GM23338 (cell line): ENCODE measurements around the gene USP24. TPM values are rescaled to one million over a fixed set of nuclear protein-coding genes. Genes with fewer than 3 reads are reported as not detected.

Experiments
- ATAC-seq: fragments of 200-7000 bp; cut with Tn5 transposase; 3 replicates; pipeline ENCODE4 v1.9.1; 2020
- DNase-seq: peaks from one replicate; pipeline ENCODE4 v3.0.0-alpha.2; 2015; ENCODE audit warnings: low spot score
- H2AFZ ChIP-seq: fragments of 200-600 bp; sonication (generic); 2 replicates; pipeline ENCODE4 v1.8.0; 2016; ENCODE audit warnings: antibody characterized with exemption, mild to moderate bottlenecking, moderate library complexity
- H3F3A ChIP-seq: fragments of 200-600 bp; sonication (generic); replicated peaks from 2 replicates; pipeline ENCODE4 v1.8.0; 2017; ENCODE audit warnings: antibody characterized with exemption, mixed run types, low read depth
- H3K27ac ChIP-seq: fragments of 200-600 bp; sonication (generic); 2 replicates; pipeline ENCODE4 v1.6.1; 2016; ENCODE audit warnings: low read depth
- H3K27me3 ChIP-seq: fragments of 200-600 bp; sonication (generic); 2 replicates; pipeline ENCODE4 v1.8.0; 2016; ENCODE audit warnings: mild to moderate bottlenecking, mixed run types, moderate library complexity; ENCODE audit not compliant: insufficient read depth
- H3K36me3 ChIP-seq: fragments of 200-600 bp; sonication (generic); 2 replicates; pipeline ENCODE4 v1.8.0; 2016; ENCODE audit warnings: mild to moderate bottlenecking; ENCODE audit not compliant: insufficient read depth
- H3K4me1 ChIP-seq: fragments of 200-600 bp; sonication (generic); 2 replicates; pipeline ENCODE4 v1.8.0; 2016; ENCODE audit warnings: mild to moderate bottlenecking, moderate library complexity; ENCODE audit not compliant: insufficient read depth
- H3K4me2 ChIP-seq: fragments of 200-600 bp; sonication (generic); 2 replicates; pipeline ENCODE4 v1.7.1; 2017; ENCODE audit warnings: mixed run types
- H3K4me3 ChIP-seq: fragments of 200-600 bp; sonication (generic); 2 replicates; pipeline ENCODE4 v1.6.1; 2016; ENCODE audit warnings: mixed run types
- H3K79me2 ChIP-seq: fragments of 200-600 bp; sonication (generic); replicated peaks from 2 replicates; pipeline ENCODE4 v1.8.0; 2017; ENCODE audit warnings: mild to moderate bottlenecking; ENCODE audit not compliant: insufficient read depth
- H3K9me2 ChIP-seq: fragments of 200-600 bp; sonication (generic); 2 replicates; pipeline ENCODE4 v1.8.0; 2017; ENCODE audit not compliant: insufficient read depth
- H4K20me1 ChIP-seq: fragments of 200-600 bp; sonication (generic); replicated peaks from 2 replicates; pipeline ENCODE4 v1.8.0; 2017; ENCODE audit warnings: mild to moderate bottlenecking; ENCODE audit not compliant: insufficient read depth
- H3K27ac Mint-ChIP-seq: 2 replicates; pipeline ENCODE4 v1.8.0; 2020; ENCODE audit warnings: inconsistent platforms, mild to moderate bottlenecking, moderate library complexity, mixed read lengths
- H3K27me3 Mint-ChIP-seq: 3 replicates; pipeline ENCODE4 v1.8.0; 2022; ENCODE audit warnings: low read depth, mild to moderate bottlenecking, moderate library complexity, mixed read lengths, inconsistent platforms; ENCODE audit not compliant: insufficient read depth, poor library complexity
- H3K36me3 Mint-ChIP-seq: 3 replicates; pipeline ENCODE4 v1.8.0; 2021; ENCODE audit warnings: low read depth, mild to moderate bottlenecking, inconsistent platforms, moderate library complexity, mixed read lengths
- H3K4me1 Mint-ChIP-seq: 3 replicates; pipeline ENCODE4 v1.8.0; 2020; ENCODE audit warnings: mild to moderate bottlenecking, inconsistent platforms, mixed read lengths
- H3K4me3 Mint-ChIP-seq: 3 replicates; pipeline ENCODE4 v1.8.0; 2021; ENCODE audit warnings: moderate library complexity, mild to moderate bottlenecking, inconsistent platforms, mixed read lengths
- H3K9me3 Mint-ChIP-seq: 3 replicates; pipeline ENCODE4 v1.8.0; 2020; ENCODE audit warnings: moderate library complexity, mild to moderate bottlenecking, inconsistent platforms, mixed read lengths
- CREB1 ChIP-seq: fragments of 250-450 bp; sonication (Bioruptor Pico); IDR thresholded peaks from 2 replicates; pipeline ENCODE4 v1.5.0; 2020; ENCODE audit warnings: low read depth, mild to moderate bottlenecking, moderate library complexity
- ETS1 ChIP-seq: IDR thresholded peaks from 2 replicates; pipeline ENCODE4 v1.6.1; 2016; ENCODE audit warnings: antibody characterized with exemption
- EZH2 ChIP-seq: fragments of 200-600 bp; sonication (generic); IDR thresholded peaks from one replicate; pipeline ENCODE4 v1.8.0; 2017; ENCODE audit warnings: antibody characterized with exemption, mild to moderate bottlenecking, low read depth; ENCODE audit not compliant: unreplicated experiment
- EZH2phosphoT487 ChIP-seq: fragments of 200-600 bp; sonication (generic); IDR thresholded peaks from one replicate; pipeline ENCODE4 v1.8.1; 2018; ENCODE audit warnings: antibody characterized with exemption; ENCODE audit not compliant: unreplicated experiment
- JUNB ChIP-seq: IDR thresholded peaks from one replicate; pipeline ENCODE4 v1.6.1; 2016; ENCODE audit warnings: antibody characterized with exemption; ENCODE audit not compliant: unreplicated experiment
- NANOG ChIP-seq: IDR thresholded peaks from 2 replicates; pipeline ENCODE4 v1.6.1; 2016; ENCODE audit warnings: antibody characterized with exemption, borderline replicate concordance
- POLR2AphosphoS5 ChIP-seq: IDR thresholded peaks from 2 replicates; pipeline ENCODE4 v1.6.1; 2016; ENCODE audit warnings: antibody characterized with exemption, low read depth
- STAT1 ChIP-seq: IDR thresholded peaks from one replicate; pipeline ENCODE4 v1.6.1; 2016; ENCODE audit warnings: antibody characterized with exemption; ENCODE audit not compliant: unreplicated experiment
- ZNF114 ChIP-seq: fragments of 250-450 bp; sonication (Bioruptor Pico); IDR thresholded peaks from 2 replicates; pipeline ENCODE4 v1.5.0; 2020; ENCODE audit warnings: mild to moderate bottlenecking, moderate library complexity
- ZNF331 ChIP-seq: fragments of 250-450 bp; sonication (Bioruptor Pico); IDR thresholded peaks from 2 replicates; pipeline ENCODE4 v1.5.0; 2020; ENCODE audit warnings: low read depth, mild to moderate bottlenecking, moderate library complexity
- ZNF462 ChIP-seq: fragments of 250-450 bp; sonication (Bioruptor Pico); IDR thresholded peaks from 2 replicates; pipeline ENCODE4 v1.5.0; 2020; ENCODE audit warnings: mild to moderate bottlenecking, moderate library complexity
- polyA plus RNA-seq: library from polyadenylated mRNA; unstranded; fragments of >200 nt; fragmentation: Nextera tagmentation; extraction: Ambion mirVana; gene quantifications from 2 replicates; pipeline ENCODE4 v1.2.1, GENCODE V29; 2016
- total RNA-seq: library from RNA; depleted of rRNA; stranded (reverse); fragments of >200 nt; shearing (Covaris generic); gene quantifications from 2 replicates; pipeline ENCODE4 v1.2.3, GENCODE V29; 2014
- TF ChIP-seq, protein P1 (sequence below), 2 experiments: fragments of 200-600 bp in 1 of 2; sonication (generic) in 1 of 2; conservative IDR thresholded peaks; 2 replicates each; pipeline versions ENCODE4 v1.5.1 to v1.6.1; 2016 to 2017; ENCODE audit warnings: antibody characterized with exemption in 2 of 2, low read depth in 2 of 2, mild to moderate bottlenecking in 2 of 2, moderate library complexity in 1 of 2

Gene USP24
- total and polyA plus RNA-seq, 2 experiments from 2014 or later: 12.1 to 32.6 TPM

DNA sequence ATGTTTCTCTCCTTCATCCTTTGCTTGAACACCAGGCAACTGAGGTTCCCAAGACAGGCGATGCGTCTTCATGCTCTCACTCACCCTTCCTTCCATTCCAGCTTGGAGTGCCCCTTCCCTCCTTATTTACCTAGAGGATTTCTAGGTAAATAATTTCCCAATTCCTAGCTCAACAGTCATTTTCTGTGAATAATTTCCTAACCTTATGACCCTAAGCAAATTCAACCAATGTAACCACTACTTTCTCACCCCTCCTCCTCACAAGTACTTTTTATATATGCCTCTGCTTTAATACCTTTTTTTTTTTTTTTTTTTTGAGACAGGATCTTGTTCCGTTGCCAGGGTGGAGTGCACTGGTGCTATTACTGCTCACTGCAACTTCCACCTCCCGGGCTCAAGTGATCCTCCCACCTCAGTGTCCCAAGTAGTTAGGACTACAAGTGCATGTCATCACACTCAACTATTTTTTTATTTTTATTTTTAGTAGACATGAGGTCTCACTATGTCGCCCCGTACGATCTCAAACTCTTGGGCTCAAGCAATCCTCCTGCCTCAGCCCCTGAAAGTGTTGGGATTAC lies 86.7 kb downstream of the USP24 start:
- Histone ChIP-seq H4K20me1 (peaks cover 8% of the 10 kb centered on the region; the same call in 1 of the 2 replicates), H3K9me2 (no peaks in the 10 kb centered on the region), H3K79me2 (no peaks in the 10 kb centered on the region), H3K36me3 (peaks cover 8% of the 10 kb centered on the region), H3F3A (no peaks in the 10 kb centered on the region), H3K4me2 (no peak overlapping the region), H2AFZ (no peak overlapping the region), H3K27me3 (no peaks in the 10 kb centered on the region), H3K27ac (no peak overlapping the region), H3K4me1 (no peaks in the 10 kb centered on the region), H3K4me3 (no peak overlapping the region)
- Mint-ChIP-seq H3K27me3 (peaks cover 2% of the 10 kb centered on the region), H3K27ac (no peak overlapping the region), H3K36me3 (peaks cover 67% of the 10 kb centered on the region), H3K4me1 (no peaks in the 10 kb centered on the region), H3K4me3 (no peak overlapping the region), H3K9me3 (no peaks in the 10 kb centered on the region)
- no peak for ATAC-seq
- DNase-seq: no peak
- no peak for TF ChIP-seq JUNB

- ATAC-seq (no peak), DNase-seq (no peak)
- Mint-ChIP-seq H3K4me1 (no peaks in the 10 kb centered on the region), H3K4me3 (no peak overlapping the region), H3K27me3 (peaks cover 2% of the 10 kb centered on the region), H3K27ac (no peak overlapping the region), H3K9me3 (no peaks in the 10 kb centered on the region), H3K36me3 (peaks cover 72% of the 10 kb centered on the region)
- H3K79me2 ChIP-seq: no peaks in the 10 kb centered on the region
- no peaks in the 10 kb centered on the region for H3K27me3 ChIP-seq
- H3K4me3 ChIP-seq: no peak overlapping the region
- H3K4me2 ChIP-seq: no peak overlapping the region
- no peak overlapping the region for H2AFZ ChIP-seq
- no peak overlapping the region for H3K27ac ChIP-seq
- H3K4me1 ChIP-seq: no peaks in the 10 kb centered on the region
- H3K36me3 ChIP-seq: peaks cover 8% of the 10 kb centered on the region
- H4K20me1 ChIP-seq: peaks cover 8% of the 10 kb centered on the region; the same call in 1 of the 2 replicates
- H3F3A ChIP-seq: no peaks in the 10 kb centered on the region
- H3K9me2 ChIP-seq: no peaks in the 10 kb centered on the region
- TF ChIP-seq NANOG: no peak
- TF ChIP-seq CREB1 (CRISPR knock-in tag): no peak
- TF ChIP-seq POLR2AphosphoS5: no peak
- no peak for TF ChIP-seq ZNF331 (CRISPR knock-in tag)
- no peak for TF ChIP-seq ZNF114 (CRISPR knock-in tag)
- no peak for TF ChIP-seq EZH2phosphoT487
- TF ChIP-seq ETS1: no peak
- TF ChIP-seq, protein P1, sequence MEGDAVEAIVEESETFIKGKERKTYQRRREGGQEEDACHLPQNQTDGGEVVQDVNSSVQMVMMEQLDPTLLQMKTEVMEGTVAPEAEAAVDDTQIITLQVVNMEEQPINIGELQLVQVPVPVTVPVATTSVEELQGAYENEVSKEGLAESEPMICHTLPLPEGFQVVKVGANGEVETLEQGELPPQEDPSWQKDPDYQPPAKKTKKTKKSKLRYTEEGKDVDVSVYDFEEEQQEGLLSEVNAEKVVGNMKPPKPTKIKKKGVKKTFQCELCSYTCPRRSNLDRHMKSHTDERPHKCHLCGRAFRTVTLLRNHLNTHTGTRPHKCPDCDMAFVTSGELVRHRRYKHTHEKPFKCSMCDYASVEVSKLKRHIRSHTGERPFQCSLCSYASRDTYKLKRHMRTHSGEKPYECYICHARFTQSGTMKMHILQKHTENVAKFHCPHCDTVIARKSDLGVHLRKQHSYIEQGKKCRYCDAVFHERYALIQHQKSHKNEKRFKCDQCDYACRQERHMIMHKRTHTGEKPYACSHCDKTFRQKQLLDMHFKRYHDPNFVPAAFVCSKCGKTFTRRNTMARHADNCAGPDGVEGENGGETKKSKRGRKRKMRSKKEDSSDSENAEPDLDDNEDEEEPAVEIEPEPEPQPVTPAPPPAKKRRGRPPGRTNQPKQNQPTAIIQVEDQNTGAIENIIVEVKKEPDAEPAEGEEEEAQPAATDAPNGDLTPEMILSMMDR (conservative IDR thresholded peaks at IDR 0.05; ENCODE audit: low read depth in 2 of 2): no peak
- no peak for TF ChIP-seq JUNB
- no peak for TF ChIP-seq EZH2
- TF ChIP-seq STAT1: no peak
- TF ChIP-seq ZNF462 (CRISPR knock-in tag): no peak
These were observed 87.3 kb downstream of the USP24 start for GRCh38 chr1:55127827-55128343.
